Stimulated activated CD8-positive, alpha-beta memory T cell treated with anti-CD3 and anti-CD28 coated beads, Interleukin-12 subunit alpha, Interleukin-12 subunit beta, amount 100 ng/mL, for 4 hours (primary cell): ENCODE results near the gene C9.
"Not testable (repeated sequence)": the region's sequence is repeated elsewhere in the genome, so short reads cannot be mapped to it uniquely, and the experiment has no call there.

ENCODE experiments used
- DNase-seq: peaks from one replicate; pipeline ENCODE4 v3.0.0-alpha.2; 2020; ENCODE audit warnings: low read depth

Gene C9

GRCh38 chr5:39371367-39371635, 7.0 kb upstream of the C9 start:
- no peak for DNase-seq

DNA sequence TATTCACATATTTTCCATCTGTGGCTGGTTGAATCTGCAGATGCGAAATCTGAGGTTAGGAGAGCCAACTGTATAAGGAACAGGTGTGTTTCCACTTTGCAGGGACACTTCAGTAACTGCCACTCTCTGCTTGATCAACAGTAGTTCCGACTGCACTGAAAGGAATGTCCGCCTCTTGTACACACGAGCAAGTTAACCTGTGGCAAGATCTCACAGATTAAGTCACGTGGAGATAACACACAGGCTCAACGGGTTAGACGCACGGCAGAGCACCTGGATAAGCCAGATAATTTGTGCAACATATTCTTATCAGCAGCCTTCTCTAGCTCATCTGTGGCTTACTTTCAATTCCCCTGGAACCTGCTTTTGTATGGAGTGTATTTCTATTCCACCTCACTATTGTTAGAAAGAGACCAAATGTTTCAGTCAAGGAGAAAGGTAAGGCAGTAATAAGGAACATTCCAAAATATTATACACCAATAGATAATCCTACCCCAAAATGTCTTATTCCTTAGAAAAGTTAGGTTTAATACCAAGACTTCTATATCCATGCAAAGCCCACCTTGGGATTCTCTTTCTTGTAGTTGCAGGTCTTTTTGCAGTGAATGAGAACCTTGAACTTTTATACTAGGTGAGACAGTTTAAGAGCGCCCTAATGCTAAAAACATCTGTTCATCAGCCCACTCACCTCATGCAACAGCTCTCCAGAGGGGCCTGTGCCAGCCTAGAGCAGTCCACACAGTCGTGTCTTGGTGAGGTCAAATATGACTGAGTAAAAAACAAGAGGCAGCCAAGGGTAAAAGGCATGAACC, 6.5 kb upstream of the C9 start:
- DNase-seq = no peak

DNA sequence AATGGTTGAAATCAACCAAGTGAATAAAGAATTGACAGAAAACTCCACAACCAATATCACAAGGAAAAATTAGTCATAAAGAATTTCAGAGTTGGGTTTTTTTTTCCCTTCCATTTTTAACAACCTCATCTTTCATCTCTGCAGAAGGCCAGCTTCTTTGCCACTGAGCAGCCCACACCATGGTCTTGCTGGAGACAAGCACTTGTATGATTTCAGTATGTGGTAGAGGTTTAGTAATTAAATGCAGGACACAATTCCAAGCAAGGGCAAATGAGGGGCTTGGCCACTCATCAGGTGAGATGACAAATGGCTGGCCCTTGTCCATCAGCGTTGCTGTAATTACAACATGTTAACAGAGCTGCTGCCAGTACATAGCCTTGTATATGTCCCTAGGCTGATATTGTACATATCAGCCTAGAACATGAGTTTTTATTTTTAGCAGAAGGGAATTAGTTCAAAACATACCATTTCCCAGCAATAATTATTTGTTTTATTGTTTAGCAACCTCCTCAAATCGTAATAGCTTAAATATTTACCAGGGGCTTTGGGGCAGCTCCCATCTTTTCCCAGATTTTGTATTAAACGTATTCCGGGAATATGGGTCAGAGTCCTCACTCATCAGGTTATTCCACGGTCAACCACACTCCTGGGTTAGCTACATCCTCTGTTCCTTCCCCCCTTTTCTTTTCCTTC, 5.0 kb upstream of the C9 start:
- no peak for DNase-seq

DNA sequence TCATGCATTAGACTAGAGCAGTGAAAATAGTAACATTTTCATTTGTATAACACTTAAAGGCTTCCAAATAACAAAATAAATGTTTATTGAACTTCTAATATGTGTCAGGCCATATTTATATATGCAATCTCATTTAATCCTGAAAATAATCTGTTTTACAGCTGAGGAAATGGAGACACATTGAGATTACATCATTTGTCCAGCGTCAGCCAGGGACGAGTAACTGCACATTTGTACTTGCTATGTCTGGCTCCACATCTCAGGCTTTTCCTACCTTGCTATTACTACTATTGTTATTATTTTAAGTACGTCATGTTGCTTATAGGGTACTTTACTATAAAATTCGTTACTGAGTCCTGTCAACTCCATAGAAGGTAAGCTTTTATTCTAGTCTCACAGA, 3.8 kb upstream of the C9 start:
- no peak for DNase-seq

- no peak for DNase-seq
These were observed 3.4 kb upstream of the C9 start for GRCh38 chr5:39367711-39368110.

- no peak for DNase-seq
These were observed 1.1 kb downstream of the C9 start for GRCh38 chr5:39363217-39363616.

- no peak for DNase-seq
These were observed 1.6 kb downstream of the C9 start for GRCh38 chr5:39362646-39363045.

DNA sequence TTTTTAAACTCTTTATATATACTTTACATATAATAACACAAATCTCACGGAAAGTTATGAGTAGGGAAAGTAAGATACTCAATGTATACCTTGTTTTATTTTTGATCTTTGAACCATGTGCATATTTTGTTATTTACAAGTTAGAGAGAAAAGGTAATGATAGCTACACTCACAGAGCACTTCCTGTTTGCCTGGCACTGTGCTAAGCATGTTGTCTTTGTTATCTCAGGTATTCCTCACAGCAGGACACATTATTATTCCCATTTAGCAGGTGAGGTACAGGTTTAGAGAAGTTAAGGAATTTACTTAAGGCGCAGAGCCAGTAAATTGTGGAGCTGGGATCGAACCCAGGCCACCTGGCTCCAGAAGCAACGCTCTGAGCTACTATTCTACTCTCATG, 3.0 kb downstream of the C9 start:
- no peak for DNase-seq

- DNase-seq = no peak
These were observed 3.7 kb downstream of the C9 start for GRCh38 chr5:39360471-39361111.

- DNase-seq = no peak
These were observed 8.0 kb downstream of the C9 start for GRCh38 chr5:39356263-39356662.

DNA sequence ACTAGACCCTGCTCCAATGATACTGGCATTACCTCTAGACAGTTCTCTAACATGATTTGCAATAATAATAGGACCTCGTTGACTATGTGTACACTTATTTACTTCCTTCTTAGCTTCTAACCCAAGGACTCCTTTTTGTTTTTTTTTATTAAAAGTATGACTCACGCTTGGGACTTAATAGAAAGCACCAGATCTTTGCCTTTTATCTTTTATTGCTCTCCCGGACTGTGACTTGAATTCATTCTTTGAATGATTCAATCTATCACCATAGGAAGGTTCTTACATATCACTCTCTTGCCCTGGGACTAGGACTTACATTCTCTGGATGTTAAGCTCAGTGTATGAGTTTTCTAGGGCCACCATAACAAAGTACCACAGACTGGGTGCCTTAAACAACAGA, 9.0 kb downstream of the C9 start:
- DNase-seq = no peak

- no peak for DNase-seq
These were observed 10.4 kb downstream of the C9 start for GRCh38 chr5:39353717-39354399.

DNA sequence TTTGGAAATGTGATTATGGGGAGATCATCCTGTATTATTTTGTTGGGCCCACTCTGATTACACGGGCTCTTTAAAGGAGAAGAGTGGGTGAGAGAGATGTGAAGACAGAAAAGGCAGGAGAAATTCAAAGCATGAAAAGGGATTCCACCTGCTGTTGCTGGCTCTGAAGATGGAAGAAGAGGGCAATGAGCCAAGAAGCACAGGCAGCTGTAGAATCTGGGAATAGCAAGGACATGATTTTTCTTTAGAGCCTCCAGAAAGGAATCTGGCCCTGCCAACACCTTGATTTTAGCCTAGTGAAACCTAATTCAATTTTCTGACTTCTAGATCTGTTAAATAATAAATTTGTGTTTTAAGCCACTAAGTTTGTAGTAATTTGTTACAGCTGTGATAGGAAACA, 11.3 kb downstream of the C9 start:
- DNase-seq = no peak

GRCh38 chr5:39352170-39352569, 12.1 kb downstream of the C9 start:
- no peak for DNase-seq

GRCh38 chr5:39349484-39349883, 14.8 kb downstream of the C9 start:
- no peak for DNase-seq

DNA sequence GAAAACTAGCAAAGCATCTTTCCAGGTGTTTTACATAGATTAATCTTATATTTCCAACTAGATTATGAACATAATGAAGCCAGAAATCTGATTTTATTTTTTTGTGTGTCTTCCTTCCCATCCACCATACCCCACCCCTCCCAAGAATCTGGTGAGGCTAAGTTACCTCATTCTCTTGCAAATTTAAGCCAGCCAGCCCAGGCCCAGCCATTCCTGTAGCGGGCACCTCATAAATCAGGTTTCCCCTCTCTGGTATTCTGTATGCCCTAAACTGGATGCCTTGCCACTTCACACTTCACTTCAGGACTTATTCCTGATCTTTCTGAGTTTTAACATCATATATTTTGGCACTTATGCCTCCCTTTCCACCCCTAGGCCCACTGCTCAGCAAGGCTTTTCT, 21.8 kb downstream of the C9 start:
- no peak for DNase-seq

GRCh38 chr5:39341896-39342295, 22.4 kb downstream of the C9 start:
- no peak for DNase-seq

GRCh38 chr5:39340506-39340905, 23.8 kb downstream of the C9 start:
- DNase-seq = no peak

DNA sequence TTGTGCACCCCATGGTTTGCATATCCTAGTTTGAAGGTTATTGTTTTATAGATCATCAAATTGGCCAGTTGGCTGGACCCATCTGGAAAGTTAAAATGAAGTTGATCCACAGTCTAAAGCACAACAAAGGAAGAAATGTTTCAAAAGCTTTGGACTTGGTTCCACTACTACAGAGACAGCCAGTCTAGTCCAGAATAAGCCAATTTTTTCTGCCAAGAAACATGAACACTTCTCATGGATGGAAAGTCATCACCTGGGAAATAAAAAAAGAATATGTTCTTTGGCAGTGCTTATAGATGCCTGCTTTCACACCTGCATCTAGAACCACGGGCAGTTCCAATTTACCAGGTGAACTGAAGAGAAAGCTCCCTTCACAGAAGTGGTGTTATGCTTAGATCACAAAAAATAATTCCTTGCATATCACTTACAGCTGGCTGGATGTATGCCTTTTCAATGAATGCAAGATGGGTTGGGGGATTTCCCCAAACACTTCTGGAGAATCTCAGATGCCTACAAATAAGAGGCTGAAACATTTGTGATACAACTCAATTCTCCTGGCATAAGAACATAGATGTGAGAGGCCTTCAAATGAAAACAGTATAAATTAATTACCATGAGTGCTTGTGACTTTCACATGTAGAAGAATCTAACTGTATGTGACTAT, 26.9 kb downstream of the C9 start:
- no peak for DNase-seq

- DNase-seq = not testable (repeated sequence)
These were observed 30.0 kb downstream of the C9 start for GRCh38 chr5:39334296-39334695.

DNA sequence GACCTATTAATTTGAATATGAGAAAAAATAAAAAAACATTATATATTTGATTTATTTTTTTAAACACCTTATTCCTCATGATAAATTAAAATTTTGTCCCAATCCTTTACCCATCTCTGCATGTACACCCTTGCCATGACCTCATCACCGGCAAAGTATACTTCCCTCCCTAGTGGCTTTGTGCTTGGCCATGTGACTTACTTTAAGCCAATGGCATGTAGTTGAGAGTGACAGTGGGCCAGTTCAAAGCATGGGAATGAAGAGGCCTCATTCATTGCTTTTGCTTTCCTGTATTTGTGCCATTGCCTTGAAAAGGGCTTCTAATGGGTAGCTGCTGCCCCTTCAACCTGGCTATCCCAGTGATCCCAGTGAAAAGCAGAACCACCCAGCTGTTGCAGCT, 31.2 kb downstream of the C9 start:
- DNase-seq = no peak

DNA sequence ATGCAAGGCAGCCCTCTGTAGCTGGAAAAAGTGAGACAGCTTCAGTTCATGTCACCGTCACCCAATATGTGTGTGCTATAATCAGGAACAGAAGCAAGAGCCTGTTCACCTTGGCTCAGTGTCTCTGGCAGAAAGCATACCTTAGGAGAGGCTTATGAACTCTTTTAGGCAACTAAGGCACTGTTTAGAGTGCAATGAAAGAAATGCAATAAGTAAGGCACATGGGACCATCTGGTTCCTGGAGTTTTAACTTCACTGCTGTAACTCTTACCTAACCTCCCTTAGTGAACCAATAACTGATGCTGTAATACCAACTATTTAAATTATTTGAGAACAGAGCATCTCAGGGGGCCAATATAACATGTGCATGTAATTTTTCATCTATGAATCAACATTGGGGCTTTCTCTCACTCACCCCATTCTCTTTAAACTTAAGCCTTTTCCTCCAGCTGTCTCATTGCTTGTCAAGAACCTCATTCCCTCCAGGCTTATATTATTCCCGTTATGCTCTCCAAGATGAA, 32.4 kb downstream of the C9 start:
- DNase-seq = no peak
